H9 (cell line): ENCODE results near the gene RO60. TPM values are rescaled to one million over a fixed set of nuclear protein-coding genes. Genes with fewer than 3 reads are reported as not detected.

ENCODE experiments used
- DNase-seq: peaks from one replicate; pipeline ENCODE4 v3.0.0-alpha.2; 2017
- H2AFZ ChIP-seq: one replicate; pipeline ENCODE4 v1.6.1; 2013; ENCODE audit warnings: mild to moderate bottlenecking, low read length, control low read depth, moderate library complexity
- H2AK5ac ChIP-seq: 2 replicates; pipeline ENCODE4 v1.6.1; 2013; ENCODE audit warnings: low read length, control low read depth, mixed read lengths; ENCODE audit not compliant: insufficient read length
- H2BK120ac ChIP-seq: one replicate; pipeline ENCODE4 v1.6.1; 2013; ENCODE audit warnings: low read depth, mild to moderate bottlenecking, low read length, control low read depth, inconsistent platforms; ENCODE audit not compliant: poor library complexity, severe bottlenecking
- H2BK12ac ChIP-seq: 2 replicates; pipeline ENCODE4 v1.6.1; 2013; ENCODE audit warnings: low read length, control low read depth, mixed read lengths, low read depth; ENCODE audit not compliant: insufficient read length
- H2BK15ac ChIP-seq: 2 replicates; pipeline ENCODE4 v1.6.1; 2013; ENCODE audit warnings: low read depth, low read length, control low read depth
- H2BK20ac ChIP-seq: one replicate; pipeline ENCODE4 v1.6.1; 2013; ENCODE audit warnings: low read depth, mild to moderate bottlenecking, low read length, control low read depth, inconsistent platforms; ENCODE audit not compliant: poor library complexity, severe bottlenecking
- H2BK5ac ChIP-seq: 2 replicates; pipeline ENCODE4 v1.6.1; 2013; ENCODE audit warnings: low read length, control low read depth, mixed read lengths; ENCODE audit not compliant: insufficient read length
- H3K14ac ChIP-seq: 2 replicates; pipeline ENCODE4 v1.6.1; 2013; ENCODE audit warnings: low read length, control low read depth; ENCODE audit not compliant: insufficient read depth
- H3K18ac ChIP-seq: 2 replicates; pipeline ENCODE4 v1.6.1; 2013; ENCODE audit warnings: low read depth, mild to moderate bottlenecking, mixed read lengths, low read length, control low read depth; ENCODE audit not compliant: insufficient read length
- H3K23ac ChIP-seq: 2 replicates; pipeline ENCODE4 v1.6.1; 2013; ENCODE audit warnings: low read length, control low read depth, mixed read lengths, low read depth; ENCODE audit not compliant: insufficient read length
- H3K23me2 ChIP-seq: 2 replicates; pipeline ENCODE4 v1.6.1; 2013; ENCODE audit warnings: low read depth, mild to moderate bottlenecking, mixed read lengths, low read length, control low read depth; ENCODE audit not compliant: insufficient read length, poor library complexity, severe bottlenecking
- H3K27ac ChIP-seq: 2 replicates; pipeline ENCODE4 v1.5.1; 2013; ENCODE audit warnings: low read length, control low read depth, mixed read lengths, low read depth; ENCODE audit not compliant: insufficient read length
- H3K27me3 ChIP-seq: 2 replicates; pipeline ENCODE4 v1.6.1; 2013; ENCODE audit warnings: low read length, control low read depth, inconsistent platforms; ENCODE audit not compliant: insufficient read depth
- H3K4ac ChIP-seq: 2 replicates; pipeline ENCODE4 v1.6.1; 2013; ENCODE audit warnings: low read depth, mild to moderate bottlenecking, control low read depth, inconsistent platforms, low read length, moderate library complexity
- H3K4me1 ChIP-seq: 2 replicates; pipeline ENCODE4 v1.6.1; 2013; ENCODE audit warnings: low read length, control low read depth, inconsistent platforms; ENCODE audit not compliant: insufficient read depth
- H3K4me2 ChIP-seq: 2 replicates; pipeline ENCODE4 v1.6.1; 2013; ENCODE audit warnings: low read length, control low read depth, mixed read lengths; ENCODE audit not compliant: insufficient read length, insufficient read depth
- H3K56ac ChIP-seq: 2 replicates; pipeline ENCODE4 v1.6.1; 2013; ENCODE audit warnings: low read depth, mild to moderate bottlenecking, mixed read lengths, low read length, control low read depth; ENCODE audit not compliant: insufficient read length
- H3K79me1 ChIP-seq: 2 replicates; pipeline ENCODE4 v1.6.1; 2013; ENCODE audit warnings: low read depth, mild to moderate bottlenecking, moderate library complexity, low read length, control low read depth, inconsistent platforms; ENCODE audit not compliant: insufficient read depth, poor library complexity, severe bottlenecking
- H3K79me2 ChIP-seq: 2 replicates; pipeline ENCODE4 v1.6.1; 2013; ENCODE audit warnings: low read length, control low read depth, inconsistent platforms; ENCODE audit not compliant: insufficient read depth
- H3K9ac ChIP-seq: 2 replicates; pipeline ENCODE4 v1.6.1; 2013; ENCODE audit warnings: low read length, control low read depth, mixed read lengths; ENCODE audit not compliant: insufficient read length; ENCODE audit errors: extremely low read depth
- H3K9me3 ChIP-seq: one replicate; pipeline ENCODE4 v1.6.1; 2013; ENCODE audit warnings: low read depth, low read length, inconsistent platforms; ENCODE audit not compliant: control insufficient read depth
- H3T11ph ChIP-seq: one replicate; pipeline ENCODE4 v1.6.1; 2013; ENCODE audit warnings: mild to moderate bottlenecking, low read length, control low read depth, inconsistent platforms
- H4K20me1 ChIP-seq: one replicate; pipeline ENCODE4 v1.6.1; 2013; ENCODE audit not compliant: control insufficient read depth, insufficient read length, insufficient read depth
- H4K5ac ChIP-seq: 2 replicates; pipeline ENCODE4 v1.6.1; 2013; ENCODE audit warnings: low read depth, mild to moderate bottlenecking, mixed read lengths, low read length, control low read depth; ENCODE audit not compliant: insufficient read length
- H4K8ac ChIP-seq: replicated peaks from 2 replicates; pipeline ENCODE4 v1.6.1; 2013; ENCODE audit warnings: low read length, control low read depth, mixed read lengths, low read depth; ENCODE audit not compliant: insufficient read length
- H4K91ac ChIP-seq: 2 replicates; pipeline ENCODE4 v1.6.1; 2013; ENCODE audit warnings: low read depth, mild to moderate bottlenecking, moderate library complexity, mixed read lengths, low read length, control low read depth; ENCODE audit not compliant: insufficient read length
- H3K27ac Mint-ChIP-seq, 3 experiments: 2 replicates in 2 of 3; 3 replicates in 1 of 3; pipeline ENCODE4 v1.8.0; 2020 to 2021; ENCODE audit warnings: mixed read lengths in 3 of 3, mild to moderate bottlenecking in 1 of 3, moderate library complexity in 1 of 3
- H3K27me3 Mint-ChIP-seq: 2 replicates; pipeline ENCODE4 v1.8.0; 2021; ENCODE audit warnings: low read depth, mild to moderate bottlenecking, moderate library complexity, mixed read lengths
- H3K36me3 Mint-ChIP-seq, 3 experiments: 2 replicates in 2 of 3; 3 replicates in 1 of 3; pipeline ENCODE4 v1.8.0; 2020 to 2021; ENCODE audit warnings: low read depth in 3 of 3, mixed read lengths in 3 of 3; ENCODE audit not compliant: insufficient read depth in 1 of 3
- H3K4me1 Mint-ChIP-seq, 2 experiments: 2 replicates each; pipeline ENCODE4 v1.8.0; 2020; ENCODE audit warnings: mixed read lengths in 2 of 2
- H3K4me3 Mint-ChIP-seq, 2 experiments: 2 replicates in 1 of 2; 3 replicates in 1 of 2; pipeline ENCODE4 v1.8.0; 2020 to 2021; ENCODE audit warnings: mild to moderate bottlenecking in 2 of 2, mixed read lengths in 2 of 2, moderate library complexity in 1 of 2
- H3K9me3 Mint-ChIP-seq, 2 experiments: 2 replicates in 1 of 2; 3 replicates in 1 of 2; pipeline ENCODE4 v1.8.0; 2020; ENCODE audit warnings: mild to moderate bottlenecking in 2 of 2, mixed read lengths in 2 of 2, moderate library complexity in 1 of 2
- CTCF ChIP-seq: fragments of 200-600 bp; sonication (generic); conservative IDR thresholded peaks from 3 replicates; pipeline ENCODE4 v1.8.0; 2021; ENCODE audit warnings: antibody characterized with exemption, mild to moderate bottlenecking
- total RNA-seq: library from RNA; stranded (reverse); gene quantifications from 2 replicates; pipeline ENCODE4 v1.2.1, GENCODE V29; 2021

The RO60 gene
- total RNA-seq, 1 experiment from 2014 or later = 84.7 TPM

GRCh38 chr1:193077991-193078390, 18.6 kb downstream of the RO60 start:
- no peak overlapping the region for H2AK5ac ChIP-seq
- Mint-ChIP-seq H3K27ac (no peak overlapping the region), H3K4me1 (no peaks in the 10 kb centered on the region), H3K27me3 (no peaks in the 10 kb centered on the region), H3K9me3 (peaks cover 0 to 7% of the 10 kb centered on the region in 2 experiments; a peak in 1 of 5 replicates), H3K4me3 (no peak overlapping the region), H3K36me3 (peaks cover 34 to 63% (median 53%) of the 10 kb centered on the region in 3 experiments)
- no peak overlapping the region for H2BK20ac ChIP-seq
- no peak overlapping the region for H3K9ac ChIP-seq
- no peak overlapping the region for H2BK15ac ChIP-seq
- DNase-seq = no peak
- no peaks in the 10 kb centered on the region; the same call in 1 of the 2 replicates for H3K79me2 ChIP-seq
- H3K23me2 ChIP-seq = no peaks in the 10 kb centered on the region
- H3K79me1 ChIP-seq = no peaks in the 10 kb centered on the region
- H3K27me3 ChIP-seq = no peaks in the 10 kb centered on the region
- no peak overlapping the region for H3K23ac ChIP-seq
- no peak overlapping the region for H3K56ac ChIP-seq
- no peak overlapping the region for H2BK12ac ChIP-seq
- no peak overlapping the region for H3T11ph ChIP-seq
- H4K8ac ChIP-seq = no peak overlapping the region
- H2BK5ac ChIP-seq = no peak overlapping the region
- no peaks in the 10 kb centered on the region for H3K9me3 ChIP-seq
- H3K4me1 ChIP-seq = no peaks in the 10 kb centered on the region
- no peak overlapping the region for H2BK120ac ChIP-seq
- no peak overlapping the region for H3K18ac ChIP-seq
- H4K20me1 ChIP-seq = no peaks in the 10 kb centered on the region
- H3K4me2 ChIP-seq = no peak overlapping the region
- no peak overlapping the region for H3K27ac ChIP-seq
- TF ChIP-seq CTCF = no peak
- H3K14ac ChIP-seq = no peak overlapping the region
- no peak overlapping the region for H3K4ac ChIP-seq
- H4K5ac ChIP-seq = no peak overlapping the region
- H4K91ac ChIP-seq = no peak overlapping the region
- H2AFZ ChIP-seq = no peak overlapping the region
